AG09319 (cell line): ENCODE results near the gene ACOT4.
"Not testable (repeated sequence)": the region's sequence is repeated elsewhere in the genome, so short reads cannot be mapped to it uniquely, and the experiment has no call there.

Source experiments
- DNase-seq: peaks from one replicate; pipeline ENCODE4 v3.0.0-alpha.2; 2010; ENCODE audit warnings: low read depth; ENCODE audit errors: extremely low read depth
- CTCF ChIP-seq: IDR thresholded peaks from 2 replicates; pipeline ENCODE4 v1.5.1; 2011; ENCODE audit warnings: low read depth, mild to moderate bottlenecking, inconsistent platforms, low read length, moderate library complexity

Gene ACOT4

GRCh38 chr14:73625706-73626105 lies 34.0 kb downstream of the ACOT4 start:
- no peak for DNase-seq
- no peak for TF ChIP-seq CTCF

- TF ChIP-seq CTCF: no peak
- no peak for DNase-seq
Observed at GRCh38 chr14:73627151-73627558, 35.5 kb downstream of the ACOT4 start.

- no peak for TF ChIP-seq CTCF
- DNase-seq: no peak
Observed at GRCh38 chr14:73630009-73630780, 38.5 kb downstream of the ACOT4 start.

GRCh38 chr14:73633116-73634010 lies 41.7 kb downstream of the ACOT4 start:
- DNase-seq: peak; percentile 28
- peak; percentile 87 for TF ChIP-seq CTCF

- TF ChIP-seq CTCF: peak; percentile 17
- no peak for DNase-seq
Observed at GRCh38 chr14:73634011-73634833, 42.5 kb downstream of the ACOT4 start.

GRCh38 chr14:73636355-73636754 lies 44.7 kb downstream of the ACOT4 start:
- not testable (repeated sequence) for DNase-seq

GRCh38 chr14:73637830-73638229 lies 46.2 kb downstream of the ACOT4 start:
- no peak for TF ChIP-seq CTCF
- no peak for DNase-seq
